ENCODE data around the gene TRAF2.

DNA sequence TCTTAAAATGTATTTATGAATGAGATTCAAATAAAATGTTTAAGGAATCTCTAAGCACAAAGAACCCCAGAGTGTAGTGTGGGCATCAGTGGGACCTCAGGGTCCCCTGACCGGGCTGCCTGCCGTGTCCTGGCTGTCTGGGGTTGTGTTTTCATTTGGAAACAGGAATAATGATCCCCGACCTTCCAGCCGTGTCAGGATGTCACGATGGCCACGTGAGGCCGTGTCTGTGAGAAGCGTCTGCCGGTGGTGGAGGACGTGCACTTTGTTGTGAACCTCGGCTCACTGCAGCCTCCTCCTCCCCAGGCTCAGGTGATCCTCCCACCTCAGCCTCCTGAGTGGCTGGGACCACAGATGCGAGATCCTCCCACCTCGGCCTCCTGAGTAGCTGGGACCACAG is 4.3 kb downstream of the TRAF2 start:
- TF ChIP-seq, protein P1, sequence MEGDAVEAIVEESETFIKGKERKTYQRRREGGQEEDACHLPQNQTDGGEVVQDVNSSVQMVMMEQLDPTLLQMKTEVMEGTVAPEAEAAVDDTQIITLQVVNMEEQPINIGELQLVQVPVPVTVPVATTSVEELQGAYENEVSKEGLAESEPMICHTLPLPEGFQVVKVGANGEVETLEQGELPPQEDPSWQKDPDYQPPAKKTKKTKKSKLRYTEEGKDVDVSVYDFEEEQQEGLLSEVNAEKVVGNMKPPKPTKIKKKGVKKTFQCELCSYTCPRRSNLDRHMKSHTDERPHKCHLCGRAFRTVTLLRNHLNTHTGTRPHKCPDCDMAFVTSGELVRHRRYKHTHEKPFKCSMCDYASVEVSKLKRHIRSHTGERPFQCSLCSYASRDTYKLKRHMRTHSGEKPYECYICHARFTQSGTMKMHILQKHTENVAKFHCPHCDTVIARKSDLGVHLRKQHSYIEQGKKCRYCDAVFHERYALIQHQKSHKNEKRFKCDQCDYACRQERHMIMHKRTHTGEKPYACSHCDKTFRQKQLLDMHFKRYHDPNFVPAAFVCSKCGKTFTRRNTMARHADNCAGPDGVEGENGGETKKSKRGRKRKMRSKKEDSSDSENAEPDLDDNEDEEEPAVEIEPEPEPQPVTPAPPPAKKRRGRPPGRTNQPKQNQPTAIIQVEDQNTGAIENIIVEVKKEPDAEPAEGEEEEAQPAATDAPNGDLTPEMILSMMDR (IDR thresholded peaks at IDR 0.05): no peak
- TF ChIP-seq MYC (IDR thresholded peaks at IDR 0.05; ENCODE audit: borderline replicate concordance, low read length) (no peak), RAD21 (conservative IDR thresholded peaks at IDR 0.05 in 1 of 2, IDR thresholded peaks at IDR 0.05 in 1 of 2) (no peak), RCOR1 (IDR thresholded peaks at IDR 0.05; ENCODE audit: low read depth, low read length) (no peak), KDM1A (IDR thresholded peaks at IDR 0.05; ENCODE audit: low read depth) (no peak)
